ENCODE measurements around the gene SLC35C1.
"Not testable (repeated sequence)": the region's sequence is repeated elsewhere in the genome, so short reads cannot be mapped to it uniquely, and the experiment has no call there.

SLC35C1 gene

DNA sequence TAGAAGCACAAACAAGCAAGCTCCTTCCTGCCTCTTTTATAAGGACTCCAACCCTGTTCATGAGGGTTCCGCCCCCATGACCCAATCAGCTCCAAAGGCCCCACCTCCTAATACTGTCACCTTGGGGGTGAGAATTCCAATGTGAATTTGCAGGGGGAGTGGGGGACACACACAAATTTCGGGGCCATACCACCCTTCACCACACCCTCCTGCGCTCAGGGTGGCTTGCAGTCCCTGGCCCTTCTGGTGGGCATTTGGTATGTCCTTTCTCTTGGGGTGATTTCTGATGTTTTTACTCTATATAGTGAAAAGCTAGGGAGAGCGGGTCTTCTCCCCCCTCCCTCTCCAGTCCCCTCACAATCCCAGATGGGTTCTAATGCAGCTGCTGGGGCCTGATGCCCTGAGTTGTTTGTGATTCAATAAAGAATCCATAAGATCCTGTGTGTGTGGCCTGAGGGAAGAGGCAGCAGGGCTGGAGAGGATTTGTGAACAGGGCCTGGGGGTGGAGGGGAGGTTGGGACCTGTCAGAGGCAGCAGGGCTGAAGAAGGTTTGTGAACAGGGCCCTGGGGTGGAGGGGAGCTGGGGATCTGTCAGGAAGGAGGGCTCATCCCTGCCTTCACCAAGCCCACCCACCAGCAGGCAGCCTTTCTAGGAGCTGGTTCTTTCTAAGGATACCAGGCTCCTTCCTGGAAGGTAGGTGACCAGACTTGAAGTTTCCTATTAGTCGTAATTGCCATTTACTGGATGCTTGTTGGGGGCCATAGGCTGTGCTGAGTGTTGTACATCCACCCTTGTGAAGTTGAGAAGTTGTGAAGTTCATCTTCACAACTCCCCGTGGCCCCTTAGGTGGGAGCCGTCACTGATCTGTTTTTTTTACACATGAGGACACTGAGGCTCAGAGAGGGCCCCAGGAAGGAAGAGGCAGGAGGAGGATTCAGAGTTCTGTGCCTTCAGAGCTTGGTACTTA lies 7.9 kb downstream of the SLC35C1 start:
- Mint-ChIP-seq H3K27me3 (peaks cover 3% of the 10 kb centered on the region), H3K9me3 (no peaks in the 10 kb centered on the region), H3K27ac (no peak overlapping the region), H3K4me3 (no peak overlapping the region), H3K36me3 (peaks cover 2% of the 10 kb centered on the region), H3K4me1 (peaks cover 21% of the 10 kb centered on the region)

DNA sequence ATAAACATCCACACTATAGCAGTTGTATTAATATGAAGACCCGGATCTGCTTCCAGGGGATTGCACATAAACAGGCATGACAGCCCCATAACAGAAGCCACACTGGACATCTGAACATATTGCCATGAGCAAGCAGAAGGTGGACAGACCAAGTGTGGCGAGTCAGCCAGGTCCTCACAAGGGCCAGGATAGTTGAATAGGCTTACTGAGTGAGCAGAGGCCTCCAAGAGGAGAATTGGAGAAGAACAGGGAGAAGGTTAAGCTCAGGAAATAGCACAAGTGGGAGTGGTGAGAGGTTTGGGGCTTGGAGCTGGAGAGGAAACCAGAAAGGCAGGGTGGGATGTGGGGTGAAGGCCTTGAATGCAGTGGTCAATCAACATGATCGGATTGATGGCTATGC lies 10.8 kb downstream of the SLC35C1 start:
- Mint-ChIP-seq H3K9me3 (no peaks in the 10 kb centered on the region), H3K4me1 (no peaks in the 10 kb centered on the region), H3K4me3 (no peak overlapping the region), H3K27ac (no peak overlapping the region), H3K27me3 (peaks cover 3% of the 10 kb centered on the region), H3K36me3 (no peaks in the 10 kb centered on the region)

DNA sequence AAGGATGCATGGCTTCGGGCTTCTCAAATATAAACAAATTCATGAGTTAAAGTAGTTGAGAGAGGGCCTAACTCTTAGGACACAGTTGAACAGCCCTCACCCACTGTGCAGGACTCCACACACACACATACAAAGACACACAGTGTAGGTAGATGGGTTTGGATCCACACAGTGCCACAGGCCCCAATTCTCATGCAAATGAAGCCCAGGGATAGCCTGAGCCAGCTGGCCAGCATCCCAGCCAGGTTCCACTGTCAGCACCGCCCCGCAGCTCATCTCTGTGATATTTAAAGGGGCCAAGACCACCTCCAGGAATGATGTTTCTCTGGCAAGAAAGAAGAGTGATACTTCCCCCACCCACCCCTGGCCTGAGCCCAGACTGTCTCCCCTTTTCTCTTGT lies 11.7 kb downstream of the SLC35C1 start:
- no peak overlapping the region for H3K4me3 Mint-ChIP-seq
- H3K36me3 Mint-ChIP-seq, result no peaks in the 10 kb centered on the region
- peaks cover 3% of the 10 kb centered on the region for H3K27me3 Mint-ChIP-seq
- H3K27ac Mint-ChIP-seq, result no peak overlapping the region
- H3K9me3 Mint-ChIP-seq, result no peaks in the 10 kb centered on the region
- no peaks in the 10 kb centered on the region for H3K4me1 Mint-ChIP-seq

DNA sequence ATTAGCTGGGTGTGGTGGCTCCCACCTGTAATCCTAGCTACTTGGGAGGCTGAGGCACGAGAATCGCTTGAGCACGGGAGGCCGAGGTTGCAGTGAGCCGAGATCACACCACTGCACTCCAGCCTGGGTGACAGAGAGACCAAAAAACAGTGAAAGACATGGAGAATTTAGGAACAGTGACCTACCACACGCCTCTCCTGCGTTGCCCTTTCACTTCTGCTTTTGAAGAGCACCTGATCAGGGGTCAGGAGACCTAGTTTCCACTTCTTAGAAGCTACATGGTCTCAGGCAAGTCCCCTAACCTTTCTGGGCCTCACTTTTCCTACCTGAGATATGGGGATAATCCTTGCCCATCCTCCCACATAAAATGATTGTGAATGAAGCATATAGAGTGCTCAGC lies 12.2 kb downstream of the SLC35C1 start:
- no peak overlapping the region for H3K4me3 Mint-ChIP-seq

DNA sequence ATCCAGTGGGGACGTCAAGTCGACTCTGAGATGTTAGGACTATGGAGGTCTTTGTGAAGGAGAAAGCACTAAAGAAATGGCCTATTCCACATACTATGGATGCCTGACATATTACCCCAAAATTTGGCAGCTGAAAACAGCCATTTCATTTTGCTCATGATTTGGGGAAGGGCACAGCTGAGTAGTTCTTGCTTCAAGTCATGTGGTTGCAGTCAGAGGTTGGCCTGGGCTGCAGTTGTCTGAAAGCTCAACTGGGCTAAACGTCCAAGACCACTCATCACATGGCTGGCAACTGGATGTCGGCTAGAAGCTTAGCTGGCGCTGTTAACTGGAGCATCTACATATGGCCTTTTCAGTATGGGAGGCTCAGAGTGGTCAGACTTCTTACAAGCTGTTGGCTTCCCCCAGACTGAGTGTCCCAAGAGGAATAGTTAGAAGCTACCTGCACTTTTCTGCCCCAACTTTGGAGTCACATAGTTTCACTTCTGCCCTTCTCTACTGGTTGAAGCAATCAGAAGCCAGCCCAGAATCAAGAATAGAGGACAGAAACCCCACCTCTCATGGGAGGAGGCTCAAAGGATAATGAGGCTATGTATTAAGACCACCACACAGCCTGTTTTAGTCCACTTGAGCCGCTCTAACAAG lies 14.1 kb downstream of the SLC35C1 start:
- H3K36me3 Mint-ChIP-seq, result no peaks in the 10 kb centered on the region
- H3K27me3 Mint-ChIP-seq, result peaks cover 3% of the 10 kb centered on the region
- no peaks in the 10 kb centered on the region for H3K9me3 Mint-ChIP-seq
- H3K4me3 Mint-ChIP-seq, result no peak overlapping the region
- H3K27ac Mint-ChIP-seq, result no peak overlapping the region
- H3K4me1 Mint-ChIP-seq, result no peaks in the 10 kb centered on the region

More for the DNA sequence above, 12.2 kb downstream of the SLC35C1 start:
- H3K9me3 Mint-ChIP-seq, result no peaks in the 10 kb centered on the region
- H3K36me3 Mint-ChIP-seq, result no peaks in the 10 kb centered on the region
- H3K27ac Mint-ChIP-seq, result no peak overlapping the region
- no peaks in the 10 kb centered on the region for H3K4me1 Mint-ChIP-seq
- H3K27me3 Mint-ChIP-seq, result peaks cover 3% of the 10 kb centered on the region

DNA sequence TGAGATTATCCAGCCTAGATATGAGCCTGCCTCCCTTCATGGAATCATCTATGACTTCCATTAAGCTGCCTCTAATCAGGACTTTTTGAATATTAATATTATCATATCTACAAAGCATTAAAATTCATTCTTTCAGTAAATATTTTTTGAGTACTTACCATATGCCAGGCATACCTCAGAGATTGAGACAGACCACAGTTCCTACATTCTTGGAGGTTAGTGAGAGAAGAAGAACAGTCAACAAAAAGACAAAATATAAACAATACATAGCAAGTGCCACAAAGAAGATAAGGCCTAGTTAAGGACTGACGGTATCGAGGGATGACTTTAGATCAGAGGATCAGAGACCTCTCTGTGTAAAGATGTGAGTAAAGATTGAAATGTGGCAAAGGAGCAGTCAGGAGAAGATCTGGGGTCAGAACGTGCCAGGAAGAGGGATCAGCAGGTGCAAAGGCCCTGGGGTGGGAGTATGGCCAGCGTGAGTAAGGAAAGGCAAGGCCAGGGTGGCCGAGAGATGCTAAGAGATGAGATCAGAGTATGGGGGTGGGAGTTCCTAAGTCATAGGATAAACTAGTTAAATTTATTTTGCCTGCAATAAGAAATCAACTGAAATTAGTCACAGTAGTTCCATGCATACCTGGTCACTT lies 15.4 kb downstream of the SLC35C1 start:
- Mint-ChIP-seq H3K36me3 (no peaks in the 10 kb centered on the region), H3K27me3 (peaks cover 3% of the 10 kb centered on the region), H3K9me3 (no peaks in the 10 kb centered on the region), H3K27ac (no peak overlapping the region), H3K4me1 (no peaks in the 10 kb centered on the region), H3K4me3 (no peak overlapping the region)

DNA sequence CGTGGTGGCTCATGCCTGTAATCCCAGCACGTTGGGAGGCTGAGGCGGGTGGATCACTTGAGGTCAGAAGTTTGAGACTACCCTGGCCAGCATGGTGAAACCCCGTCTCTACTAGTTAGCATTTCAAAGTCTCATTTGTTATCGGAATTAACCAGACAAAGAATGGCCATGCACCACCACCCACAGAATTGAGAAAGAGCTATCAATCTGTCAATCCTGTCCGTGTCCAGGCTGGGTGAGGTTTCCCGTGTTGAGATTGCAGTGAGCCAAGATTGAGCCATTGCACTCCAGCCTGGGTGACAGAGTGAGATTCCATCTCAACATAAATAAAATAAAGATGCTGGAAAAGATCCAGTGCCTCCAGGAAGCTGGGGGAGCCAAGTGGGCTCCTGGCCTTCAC lies 21.5 kb downstream of the SLC35C1 start:
- H3K27ac Mint-ChIP-seq, H3K4me1 Mint-ChIP-seq, H3K27me3 Mint-ChIP-seq, H3K36me3 Mint-ChIP-seq, H3K4me3 Mint-ChIP-seq, H3K9me3 Mint-ChIP-seq: not testable (repeated sequence)

DNA sequence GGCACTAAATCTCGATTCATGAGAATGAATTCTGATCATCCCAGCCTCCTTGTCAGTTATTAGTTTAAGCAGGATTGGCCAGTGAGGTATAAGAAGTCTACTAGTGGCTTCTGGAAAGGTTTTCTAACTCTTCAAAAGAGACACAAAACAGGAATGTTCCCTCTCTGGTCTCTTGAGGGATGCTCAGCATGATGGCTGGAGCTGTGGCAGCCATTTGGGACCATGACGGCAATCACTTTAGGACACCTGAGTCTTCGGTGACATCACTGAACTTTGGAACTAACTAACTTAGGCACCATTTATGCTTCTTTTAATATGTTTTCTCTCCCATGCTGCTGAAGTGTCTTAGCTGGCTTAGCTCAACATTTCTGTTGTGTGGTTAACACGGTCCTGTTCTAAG lies 22.2 kb downstream of the SLC35C1 start:
- Mint-ChIP-seq H3K4me1 (no peaks in the 10 kb centered on the region), H3K4me3 (no peak overlapping the region), H3K27me3 (no peaks in the 10 kb centered on the region), H3K36me3 (no peaks in the 10 kb centered on the region), H3K9me3 (no peaks in the 10 kb centered on the region), H3K27ac (no peak overlapping the region)

DNA sequence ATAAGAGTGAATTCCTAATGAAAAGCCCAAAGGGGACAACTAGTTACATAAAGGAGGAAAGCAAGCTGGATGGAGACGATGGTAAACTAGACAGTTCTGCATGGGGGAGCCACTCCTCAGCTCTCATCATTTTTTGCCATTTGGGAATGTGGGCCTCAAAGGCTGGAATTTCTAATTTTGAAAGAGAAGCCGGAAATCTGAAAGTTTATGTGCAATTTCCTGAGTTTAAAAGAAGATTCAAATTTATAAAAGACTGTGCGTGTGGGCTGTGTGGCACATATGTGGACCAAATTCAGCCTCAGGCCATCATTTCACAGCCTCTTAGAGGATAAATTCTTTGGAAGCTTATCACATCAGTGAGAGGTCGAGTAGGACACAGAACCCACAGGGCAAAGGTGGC lies 24.0 kb downstream of the SLC35C1 start:
- H3K4me1 Mint-ChIP-seq, result peaks cover 5% of the 10 kb centered on the region
- H3K9me3 Mint-ChIP-seq, result no peaks in the 10 kb centered on the region
- H3K27ac Mint-ChIP-seq, result no peak overlapping the region

DNA sequence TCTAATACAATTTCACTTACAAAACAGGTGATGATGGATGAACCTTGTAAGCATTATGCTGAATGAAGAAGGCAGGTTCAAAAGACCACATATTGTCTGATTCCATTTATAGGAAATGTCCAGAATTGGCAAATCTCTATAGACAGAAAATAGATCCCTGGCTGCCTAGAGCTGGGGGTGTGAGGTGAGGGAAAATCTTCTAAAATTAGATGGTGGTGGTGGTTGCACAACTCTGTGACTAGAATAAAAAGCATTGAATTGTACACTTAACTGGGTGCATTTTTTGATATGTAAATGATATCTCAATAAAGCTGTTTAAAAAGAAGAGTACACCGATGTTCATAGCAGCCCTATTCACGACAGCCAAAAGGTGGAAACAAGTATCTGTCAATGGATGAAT lies 25.6 kb downstream of the SLC35C1 start:
- Mint-ChIP-seq H3K4me3 (no peak overlapping the region), H3K27ac (no peak overlapping the region), H3K4me1 (peaks cover 12% of the 10 kb centered on the region), H3K36me3 (no peaks in the 10 kb centered on the region), H3K27me3 (no peaks in the 10 kb centered on the region), H3K9me3 (no peaks in the 10 kb centered on the region)

More for the DNA sequence above, 24.0 kb downstream of the SLC35C1 start:
- Mint-ChIP-seq H3K27me3 (no peaks in the 10 kb centered on the region), H3K4me3 (no peak overlapping the region), H3K36me3 (no peaks in the 10 kb centered on the region)

DNA sequence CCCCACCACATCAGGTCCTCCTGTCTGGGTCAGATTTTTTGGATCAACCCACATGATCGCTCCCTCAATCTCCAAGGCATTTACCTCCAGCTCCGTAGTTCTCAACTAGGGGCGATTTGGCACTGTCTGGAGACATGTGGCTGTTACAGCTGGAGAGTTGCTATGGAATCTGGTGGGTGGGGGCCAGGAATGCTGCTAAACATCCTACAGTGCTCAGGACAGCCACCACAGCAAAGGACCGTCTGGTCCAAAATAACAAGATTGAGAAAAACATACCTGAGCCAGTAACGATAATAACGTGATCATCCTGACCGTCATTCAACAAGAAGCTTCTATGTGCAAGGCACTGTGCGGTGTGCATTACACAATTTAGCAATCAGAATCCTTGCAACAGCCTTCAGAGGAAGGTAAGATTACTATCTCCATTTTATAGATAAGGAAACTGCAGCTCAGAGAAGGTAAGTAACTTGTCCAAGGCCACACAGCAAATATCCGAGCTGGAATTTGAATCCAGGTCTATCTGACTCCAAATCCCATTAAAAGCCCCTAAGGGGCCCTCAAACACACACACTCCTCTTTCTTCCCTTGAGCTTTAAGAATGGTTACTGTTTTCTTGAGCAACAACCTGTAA lies 28.0 kb downstream of the SLC35C1 start:
- Mint-ChIP-seq H3K4me3 (no peak overlapping the region), H3K27ac (no peak overlapping the region), H3K4me1 (peaks cover 12% of the 10 kb centered on the region), H3K27me3 (no peaks in the 10 kb centered on the region), H3K36me3 (no peaks in the 10 kb centered on the region), H3K9me3 (no peaks in the 10 kb centered on the region)

DNA sequence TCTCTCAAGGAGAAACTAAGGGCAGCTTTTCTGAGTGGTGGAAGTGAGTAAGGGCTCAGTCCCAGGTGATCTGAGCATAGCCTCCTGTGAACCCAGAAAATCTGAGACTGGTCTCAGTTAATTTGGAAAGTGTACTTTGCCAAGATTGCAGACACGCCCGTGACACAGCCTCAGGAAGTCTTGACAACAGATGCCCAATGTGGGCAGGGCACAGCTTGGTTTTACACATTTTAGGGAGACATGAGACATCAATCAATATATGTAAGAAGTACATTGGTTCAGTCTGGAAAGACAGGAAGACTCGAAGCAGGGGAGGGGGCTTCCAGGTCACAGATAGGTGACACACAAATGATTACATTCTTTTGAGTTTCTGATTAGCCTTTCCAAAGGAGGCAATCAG lies 28.8 kb downstream of the SLC35C1 start:
- Mint-ChIP-seq H3K9me3 (no peaks in the 10 kb centered on the region), H3K36me3 (no peaks in the 10 kb centered on the region), H3K27ac (no peak overlapping the region), H3K27me3 (no peaks in the 10 kb centered on the region), H3K4me3 (no peak overlapping the region), H3K4me1 (peaks cover 12% of the 10 kb centered on the region)

DNA sequence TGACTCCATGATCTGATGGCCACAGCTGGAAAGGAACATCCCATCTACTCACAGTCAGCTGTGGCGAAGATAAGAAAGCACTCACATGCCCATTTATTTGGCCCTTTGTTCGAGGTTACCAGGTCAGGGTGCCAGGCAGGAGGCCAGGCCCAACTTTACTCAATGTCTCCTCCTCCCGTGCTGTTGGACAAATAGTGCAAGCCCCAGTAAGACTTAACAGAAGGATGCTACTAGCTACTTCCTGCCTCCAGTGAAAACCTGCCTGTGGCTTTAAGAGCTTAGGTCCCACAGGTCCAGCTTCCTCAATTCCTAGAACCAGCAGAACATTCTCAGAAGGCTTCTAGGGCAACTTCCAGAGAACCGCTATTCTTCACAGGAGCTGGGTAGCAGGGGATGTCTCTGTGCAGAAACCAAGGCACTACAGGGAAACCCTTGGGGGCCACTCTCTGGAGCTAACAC lies 29.4 kb downstream of the SLC35C1 start:
- Mint-ChIP-seq H3K36me3 (no peaks in the 10 kb centered on the region), H3K9me3 (no peaks in the 10 kb centered on the region), H3K27me3 (no peaks in the 10 kb centered on the region), H3K27ac (no peak overlapping the region), H3K4me1 (peaks cover 12% of the 10 kb centered on the region), H3K4me3 (no peak overlapping the region)

DNA sequence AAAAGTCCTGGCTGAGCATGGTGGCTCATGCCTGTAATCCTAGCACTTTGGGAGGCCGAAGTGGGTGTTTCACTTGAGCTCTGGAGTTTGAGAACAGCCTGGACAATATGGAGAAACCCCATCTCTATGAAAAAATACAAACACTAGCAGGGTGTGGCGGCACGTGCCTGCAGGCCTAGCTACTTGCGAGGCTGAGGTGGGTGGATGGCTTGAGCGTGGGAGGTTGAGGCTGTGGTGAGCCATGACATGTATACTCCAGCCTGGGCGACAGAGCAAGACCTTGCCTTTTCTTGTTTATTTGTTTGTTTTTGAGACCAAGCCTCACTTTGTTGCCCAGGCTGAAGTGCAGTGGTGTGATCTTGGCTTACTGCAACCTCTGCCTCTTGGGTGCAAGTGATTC lies 34.3 kb downstream of the SLC35C1 start:
- Mint-ChIP-seq H3K4me1 (peaks cover 21% of the 10 kb centered on the region), H3K36me3 (no peaks in the 10 kb centered on the region)

DNA sequence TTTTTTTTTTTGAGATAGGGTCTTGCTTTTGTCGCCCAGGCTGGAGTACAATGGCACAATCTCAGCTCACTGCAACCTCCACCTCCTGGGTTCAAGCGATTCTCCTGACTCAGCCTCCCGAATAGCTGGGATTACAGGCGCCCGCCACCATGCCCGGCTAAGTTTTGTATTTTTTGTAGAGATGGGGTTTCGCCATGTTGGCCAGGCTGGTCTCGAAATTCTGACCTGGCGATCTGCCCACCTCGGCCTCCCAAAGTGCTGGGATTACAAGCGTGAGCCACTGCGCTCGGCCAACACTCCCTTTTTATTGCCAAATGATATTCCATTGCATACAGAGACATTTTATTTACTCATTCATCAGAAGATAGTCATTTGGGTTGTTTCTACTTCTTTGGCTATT lies 35.3 kb downstream of the SLC35C1 start:
- H3K27ac Mint-ChIP-seq, H3K4me3 Mint-ChIP-seq, H3K9me3 Mint-ChIP-seq, H3K36me3 Mint-ChIP-seq, H3K27me3 Mint-ChIP-seq: not testable (repeated sequence)
- peaks cover 17% of the 10 kb centered on the region for H3K4me1 Mint-ChIP-seq

More for the DNA sequence above, 34.3 kb downstream of the SLC35C1 start:
- Mint-ChIP-seq H3K27ac (no peak overlapping the region), H3K4me3 (no peak overlapping the region), H3K27me3 (no peaks in the 10 kb centered on the region), H3K9me3 (no peaks in the 10 kb centered on the region)

Data from activated naive CD4-positive, alpha-beta T cell treated with anti-CD3 and anti-CD28 coated beads, Interleukin-2, amount 50 U/mL, for 24 hours (primary cell).